Heart right ventricle (tissue), 16 donors: ENCODE results near the gene COG5. TPM values are rescaled to one million over a fixed set of nuclear protein-coding genes. Genes with fewer than 3 reads are reported as not detected.

ENCODE experiments used
- ATAC-seq, 8 donors: fragments of 200-7000 bp; cut with Tn5 transposase; one replicate each; pipeline ENCODE4 v1.9.1; 2020; ENCODE audit warnings: mild to moderate bottlenecking in 8 of 8, moderate library complexity in 8 of 8, moderate number of reproducible peaks in 1 of 8
- DNase-seq, 2 donors: peaks; one replicate each; pipeline ENCODE4 v3.0.0-alpha.2; 2020
- H3K27ac ChIP-seq, 10 donors: fragments of 200-600 bp; sonication (generic) in 2 of 10; one replicate each; pipeline versions ENCODE4 v1.5.0 to v1.8.0; 2020 to 2022; ENCODE audit warnings: mild to moderate bottlenecking in 3 of 10
- H3K27me3 ChIP-seq, 7 donors: fragments of 200-600 bp; one replicate each; pipeline ENCODE4 v1.8.0; 2021 to 2022; ENCODE audit warnings: mild to moderate bottlenecking in 2 of 7
- H3K36me3 ChIP-seq, 9 donors: fragments of 200-600 bp; sonication (generic) in 1 of 9; one replicate each; pipeline versions ENCODE4 v1.5.0 to v1.8.0; 2020 to 2022; ENCODE audit warnings: mild to moderate bottlenecking in 2 of 9
- H3K4me1 ChIP-seq, 9 donors: fragments of 200-600 bp; sonication (generic) in 1 of 9; one replicate each; pipeline versions ENCODE4 v1.5.0 to v1.8.0; 2020 to 2022; ENCODE audit warnings: mild to moderate bottlenecking in 4 of 9
- H3K4me3 ChIP-seq, 10 donors: fragments of 200-600 bp; sonication (generic) in 2 of 10; one replicate each; pipeline versions ENCODE4 v1.5.0 to v1.8.0; 2020 to 2022; ENCODE audit warnings: mild to moderate bottlenecking in 7 of 10, moderate library complexity in 2 of 10
- H3K9me3 ChIP-seq, 11 donors: fragments of 200-600 bp in 10 of 11; sonication (generic) in 2 of 11; one replicate each; pipeline versions ENCODE4 v1.5.0 to v1.8.0; 2013 to 2022; ENCODE audit warnings: mild to moderate bottlenecking in 2 of 11, control low read depth in 1 of 11, moderate library complexity in 1 of 11
- WGBS, 2 donors: extraction: QIAGEN DNeasy Blood & Tissue Kit; methylation state at CpG; one replicate each; pipeline ENCODE4 v1.1.7; 2013; ENCODE audit warnings: inconsistent platforms in 1 of 2; 5-methylcytosine and 5-hydroxymethylcytosine counted together
- intact Hi-C, 10 donors: fragments of 100-400 bp; cut with DNase I; formaldehyde crosslinking; loops; one replicate each; pipeline versions ENCODE4 v1.11.1 to v1.14.2; 2022
- polyA plus RNA-seq, 2 donors: library from polyadenylated mRNA; stranded (reverse); fragments of 200-250 nt; gene quantifications; one replicate each; pipeline ENCODE4 v1.2.3, GENCODE V29; 2013
- total RNA-seq, 10 donors: library from RNA; stranded (reverse); fragmentation: NEBNext Ultra II Directional in 3 of 10; extraction: Animal tissue kit (Norgen Biotek cat#: 25700) in 3 of 10; gene quantifications; one replicate each; pipeline versions ENCODE4 v1.2.1 to v1.2.4, GENCODE V29; 2021 to 2023
- TF ChIP-seq, protein P1 (sequence below), 9 donors: fragments of 200-600 bp; sonication (generic) in 2 of 9; IDR thresholded peaks; one replicate each; pipeline versions ENCODE4 v1.5.0 to v1.8.0; 2021 to 2022; ENCODE audit warnings: antibody characterized with exemption in 9 of 9, mild to moderate bottlenecking in 5 of 9, moderate library complexity in 1 of 9
- donor health status: Arrhythmogenic right ventricular cardiomyopathy.
- donor health status: ischemic (EF 13 %, LVEDD 7.1; RV severe dilation, severe dysfunction).
- donor health status: healthy with polysubstance abuse.
- donor health status: DM: no; HTN: yes; CAD: no.
- donor health status: DM: no; HTN: no; CAD: no.
- donor health status: ischemic (EF 25% LVEDD 6.9; RV normal size, moderate dysfunction).
- donor health status: ischemic (EF 25% LVEDD 5.7; RV mildly dilated, moderate dysfunction).
- donor health status: healthy.
- donor health status: DM: yes; HTN: yes; CAD: no.
- donor health status: Ischemic cardiomyopathy.
- donor health status: ischemic (EF 35%, LVEDD 5.7; RV mildly dilated, moderate dysfunction).
- donor health status: nonischemic (EF 11% LVEDD 7.7; RV severe dilation, severe dysfunction).
- donor health status: DM: yes; HTN: yes; CAD: no.
- donor health status: PGD.
- donor health status: ischemic (EF 29% LVEDD 5.4; RV normal size, mild dysfunction).
- donor health status: nonischemic (EF 23%, LVEDD 6.1; RV moderate dilation, normal function).

COG5 gene
- total and polyA plus RNA-seq, 12 donors = 8.4 to 65.8 (median 52.2) TPM

DNA sequence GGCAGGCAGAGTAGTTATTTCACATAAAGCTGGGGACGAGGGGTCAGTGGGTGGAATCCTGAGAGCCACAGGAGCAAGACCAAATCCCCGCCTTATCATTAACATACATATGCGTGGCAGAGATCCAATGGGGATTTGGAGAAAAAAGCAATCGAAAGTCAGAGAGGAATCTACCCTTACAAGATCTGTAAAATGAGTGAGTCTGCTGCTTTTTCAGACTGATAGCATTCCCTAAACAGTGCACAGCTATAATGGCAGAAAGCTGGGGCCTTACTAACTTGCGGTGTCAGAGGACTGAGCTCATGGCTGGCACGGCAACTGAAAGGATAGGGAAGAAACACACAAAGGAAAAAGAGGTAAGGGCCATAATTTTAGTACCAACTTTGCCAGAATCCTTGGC is 68.8 kb downstream of the COG5 start:
- 57 to 87% methylated on average over 6 of the region's 6 CpGs for WGBS, 2 donors
- H3K27me3 ChIP-seq = no peaks in the 10 kb centered on the region
- ATAC-seq (peak in 1 of 8 donors; percentile 35), DNase-seq (no peak)
- intact Hi-C loops = loop anchor here in 1 of 10 donors (2.0 kb wide), 1 partner anchor 26 kb away; no protein-coding TSS in a partner anchor
- TF ChIP-seq, protein P1, sequence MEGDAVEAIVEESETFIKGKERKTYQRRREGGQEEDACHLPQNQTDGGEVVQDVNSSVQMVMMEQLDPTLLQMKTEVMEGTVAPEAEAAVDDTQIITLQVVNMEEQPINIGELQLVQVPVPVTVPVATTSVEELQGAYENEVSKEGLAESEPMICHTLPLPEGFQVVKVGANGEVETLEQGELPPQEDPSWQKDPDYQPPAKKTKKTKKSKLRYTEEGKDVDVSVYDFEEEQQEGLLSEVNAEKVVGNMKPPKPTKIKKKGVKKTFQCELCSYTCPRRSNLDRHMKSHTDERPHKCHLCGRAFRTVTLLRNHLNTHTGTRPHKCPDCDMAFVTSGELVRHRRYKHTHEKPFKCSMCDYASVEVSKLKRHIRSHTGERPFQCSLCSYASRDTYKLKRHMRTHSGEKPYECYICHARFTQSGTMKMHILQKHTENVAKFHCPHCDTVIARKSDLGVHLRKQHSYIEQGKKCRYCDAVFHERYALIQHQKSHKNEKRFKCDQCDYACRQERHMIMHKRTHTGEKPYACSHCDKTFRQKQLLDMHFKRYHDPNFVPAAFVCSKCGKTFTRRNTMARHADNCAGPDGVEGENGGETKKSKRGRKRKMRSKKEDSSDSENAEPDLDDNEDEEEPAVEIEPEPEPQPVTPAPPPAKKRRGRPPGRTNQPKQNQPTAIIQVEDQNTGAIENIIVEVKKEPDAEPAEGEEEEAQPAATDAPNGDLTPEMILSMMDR (IDR thresholded peaks at IDR 0.05) = no peak
- H3K27ac ChIP-seq = peak overlapping the region in 3 of 10 donors; percentile 8 to 35 (median 10)
- peaks cover 0 to 16% (median 3%) of the 10 kb centered on the region in 9 donors for H3K4me1 ChIP-seq
- peaks cover 0 to 6% (median 0%) of the 10 kb centered on the region in 11 donors for H3K9me3 ChIP-seq
- H3K4me3 ChIP-seq = no peak overlapping the region
- H3K36me3 ChIP-seq = no peaks in the 10 kb centered on the region

- H3K36me3 ChIP-seq = no peaks in the 10 kb centered on the region
- intact Hi-C loops = loop anchor here in 1 of 10 donors (2.0 kb wide), 1 partner anchor 26 kb away; no protein-coding TSS in a partner anchor
- TF ChIP-seq, protein P1 (IDR thresholded peaks at IDR 0.05) = no peak
- H3K9me3 ChIP-seq = peaks cover 0 to 6% (median 0%) of the 10 kb centered on the region in 11 donors
- peaks cover 0 to 16% (median 3%) of the 10 kb centered on the region in 9 donors for H3K4me1 ChIP-seq
- DNase-seq (no peak), ATAC-seq (peak in 2 of 8 donors; percentile 62 to 68)
- peak overlapping the region in 3 of 10 donors; percentile 8 to 35 (median 10) for H3K27ac ChIP-seq
- 65 to 78% methylated on average over 3 of the region's 3 CpGs for WGBS, 2 donors
- no peak overlapping the region for H3K4me3 ChIP-seq
- no peaks in the 10 kb centered on the region for H3K27me3 ChIP-seq
Observed at GRCh38 chr7:107494315-107494751, 69.4 kb downstream of the COG5 start.

- intact Hi-C loops = no loop called here
- WGBS, 2 donors = 96% methylated on average over 2 of the region's 2 CpGs
- Histone ChIP-seq H3K4me3 (no peak overlapping the region), H3K4me1 (peaks cover 0 to 16% (median 3%) of the 10 kb centered on the region in 9 donors), H3K9me3 (peaks cover 0 to 6% (median 0%) of the 10 kb centered on the region in 11 donors), H3K36me3 (no peaks in the 10 kb centered on the region), H3K27ac (no peak overlapping the region), H3K27me3 (no peaks in the 10 kb centered on the region)
- TF ChIP-seq, protein P1 (IDR thresholded peaks at IDR 0.05) = no peak
- ATAC-seq = no peak
- DNase-seq = no peak
Observed at GRCh38 chr7:107492875-107493274, 70.8 kb downstream of the COG5 start.

- WGBS, 2 donors = 82 to 86% methylated on average over 3 of the region's 3 CpGs
- ATAC-seq (no peak), DNase-seq (no peak)
- Histone ChIP-seq H3K4me1 (peaks cover 0 to 12% (median 0%) of the 10 kb centered on the region in 9 donors), H3K27ac (no peak overlapping the region), H3K27me3 (no peaks in the 10 kb centered on the region), H3K36me3 (no peaks in the 10 kb centered on the region), H3K9me3 (no peaks in the 10 kb centered on the region), H3K4me3 (no peak overlapping the region)
- intact Hi-C loops = no loop called here
- TF ChIP-seq, protein P1 (IDR thresholded peaks at IDR 0.05) = no peak
Observed at GRCh38 chr7:107486041-107486440, 77.7 kb downstream of the COG5 start.
